ENCODE data around the gene FKBP8. TPM values are rescaled to one million over a fixed set of nuclear protein-coding genes. Genes with fewer than 3 reads are reported as not detected.

Gene FKBP8
- total RNA-seq, 2 experiments from 2014 or later = 147 to 152 TPM

- Mint-ChIP-seq H3K27ac (peak overlapping the region; percentile 98), H3K4me1 (ENCODE audit: low read depth) (peaks cover 26% of the 10 kb centered on the region), H3K27me3 (no peaks in the 10 kb centered on the region), H3K4me3 (peak overlapping the region; percentile 94), H3K9me3 (no peaks in the 10 kb centered on the region), H3K36me3 (ENCODE audit: low read depth) (peaks cover 43% of the 10 kb centered on the region)
- intact Hi-C loops (cut with DNase I, micrococcal nuclease) = loop anchor here in 1 of 2 experiments (2.0 kb wide), 1 partner anchor 39 kb away; no protein-coding TSS in a partner anchor
- ChIA-PET POLR2A (interaction anchor here (3.6 kb wide), 1 partner anchor 11 kb away, joined by 87 read pairs; the partner anchor contains the start of gene UBA52), CTCF (interaction anchor here (1.0 to 3.0 kb wide), 3 partner anchors 15 to 40 kb away, joined by 3 to 12 read pairs (median 3); partner anchors contain the start of gene REX1BD)
- Histone ChIP-seq H3K27ac (ENCODE audit: low read depth in 1 of 2, low read length in 2 of 2) (no peak overlapping the region), H3K36me3 (ENCODE audit: insufficient read depth, low read length) (peaks cover 28% of the 10 kb centered on the region), H3K4me3 (ENCODE audit: low read length) (no peak overlapping the region), H3K9me3 (ENCODE audit: control insufficient read depth in 1 of 2, insufficient read depth in 1 of 2, low read length in 2 of 2) (no peaks in the 10 kb centered on the region), H3K4me1 (ENCODE audit: insufficient read depth, low read length) (peaks cover 30% of the 10 kb centered on the region), H3K27me3 (ENCODE audit: control insufficient read depth in 1 of 2, insufficient read depth in 2 of 2, low read length in 2 of 2) (no peaks in the 10 kb centered on the region)
- no peak for TF ChIP-seq CTCF (IDR thresholded peaks at IDR 0.05)
- no peak for DNase-seq
- ATAC-seq (ENCODE audit: poor library complexity) = no peak
Measured at GRCh38 chr19:18559685-18560084, 16.3 kb upstream of the FKBP8 start.

GRCh38 chr19:18558604-18559003 is 15.2 kb upstream of the FKBP8 start:
- intact Hi-C loops (cut with DNase I, micrococcal nuclease) = loop anchor here in 1 of 2 experiments (2.0 kb wide), 1 partner anchor 38 kb away; no protein-coding TSS in a partner anchor
- H3K27me3 ChIP-seq (ENCODE audit: control insufficient read depth in 1 of 2, insufficient read depth in 2 of 2, low read length in 2 of 2) = no peaks in the 10 kb centered on the region

GRCh38 chr19:18558202-18558555 is 14.8 kb upstream of the FKBP8 start:
- Mint-ChIP-seq H3K9me3 (no peaks in the 10 kb centered on the region), H3K4me3 (peak overlapping the region; percentile 94), H3K27me3 (no peaks in the 10 kb centered on the region), H3K4me1 (ENCODE audit: low read depth) (peaks cover 26% of the 10 kb centered on the region), H3K36me3 (ENCODE audit: low read depth) (peaks cover 32% of the 10 kb centered on the region), H3K27ac (peak overlapping the region; percentile 98)
- Histone ChIP-seq H3K9me3 (ENCODE audit: control insufficient read depth in 1 of 2, insufficient read depth in 1 of 2, low read length in 2 of 2) (no peaks in the 10 kb centered on the region), H3K4me3 (ENCODE audit: low read length) (peak overlapping the region; percentile 99), H3K4me1 (ENCODE audit: insufficient read depth, low read length) (peaks cover 30% of the 10 kb centered on the region), H3K27ac (ENCODE audit: low read depth in 1 of 2, low read length in 2 of 2) (peak overlapping the region; percentile 94 to 97), H3K27me3 (ENCODE audit: control insufficient read depth in 1 of 2, insufficient read depth in 2 of 2, low read length in 2 of 2) (no peaks in the 10 kb centered on the region), H3K36me3 (ENCODE audit: insufficient read depth, low read length) (peaks cover 15% of the 10 kb centered on the region)
- TF ChIP-seq CTCF (IDR thresholded peaks at IDR 0.05) = no peak
- DNase-seq (peak in 2 of 14 experiments; percentile 22 to 37), ATAC-seq (ENCODE audit: poor library complexity) (no peak)
- ChIA-PET POLR2A (interaction anchor here (0.9 to 4.3 kb wide), 16 partner anchors 9 to 361 kb away, joined by 3 to 87 read pairs (median 6); partner anchors contain the start of genes COPE, DDX49, ELL and FKBP8), CTCF (interaction anchor here (1.0 to 3.0 kb wide), 5 partner anchors 14 to 107 kb away, joined by 3 to 12 read pairs (median 4); partner anchors contain the start of genes ELL and REX1BD)
- intact Hi-C loops (cut with DNase I, micrococcal nuclease) = loop anchor here in 1 of 2 experiments (2.0 kb wide), 1 partner anchor 37 kb away; no protein-coding TSS in a partner anchor

More at GRCh38 chr19:18558604-18559003, 15.2 kb upstream of the FKBP8 start:
- Histone ChIP-seq H3K4me1 (ENCODE audit: insufficient read depth, low read length) (peaks cover 30% of the 10 kb centered on the region), H3K9me3 (ENCODE audit: control insufficient read depth in 1 of 2, insufficient read depth in 1 of 2, low read length in 2 of 2) (no peaks in the 10 kb centered on the region), H3K4me3 (ENCODE audit: low read length) (peak overlapping the region; percentile 99), H3K36me3 (ENCODE audit: insufficient read depth, low read length) (peaks cover 18% of the 10 kb centered on the region), H3K27ac (ENCODE audit: low read depth in 1 of 2, low read length in 2 of 2) (peak overlapping the region; percentile 94 to 97)
- ChIA-PET CTCF (interaction anchor here (0.8 to 3.0 kb wide), 4 partner anchors 14 to 38 kb away, joined by 3 to 12 read pairs (median 4); partner anchors contain the start of genes ELL, REX1BD and UBA52), POLR2A (interaction anchor here (0.9 to 4.3 kb wide), 11 partner anchors 9 to 361 kb away, joined by 3 to 87 read pairs (median 14); partner anchors contain the start of genes COPE, DDX49, ELL and FKBP8)
- Mint-ChIP-seq H3K27me3 (no peaks in the 10 kb centered on the region), H3K27ac (peak overlapping the region; percentile 98), H3K4me3 (peak overlapping the region; percentile 94), H3K36me3 (ENCODE audit: low read depth) (peaks cover 34% of the 10 kb centered on the region), H3K9me3 (no peaks in the 10 kb centered on the region), H3K4me1 (ENCODE audit: low read depth) (peaks cover 26% of the 10 kb centered on the region)
- no peak for ATAC-seq (ENCODE audit: poor library complexity)
- no peak for DNase-seq
- no peak for TF ChIP-seq CTCF (IDR thresholded peaks at IDR 0.05)
